ENCODE data around the gene ASPA. TPM values are rescaled to one million over a fixed set of nuclear protein-coding genes. Genes with fewer than 3 reads are reported as not detected.

ASPA gene
- total and polyA plus RNA-seq, 2 of the 13 experiments (the other 11 are each of a cell fraction or from before 2014, with no cell fraction given): not detected

DNA sequence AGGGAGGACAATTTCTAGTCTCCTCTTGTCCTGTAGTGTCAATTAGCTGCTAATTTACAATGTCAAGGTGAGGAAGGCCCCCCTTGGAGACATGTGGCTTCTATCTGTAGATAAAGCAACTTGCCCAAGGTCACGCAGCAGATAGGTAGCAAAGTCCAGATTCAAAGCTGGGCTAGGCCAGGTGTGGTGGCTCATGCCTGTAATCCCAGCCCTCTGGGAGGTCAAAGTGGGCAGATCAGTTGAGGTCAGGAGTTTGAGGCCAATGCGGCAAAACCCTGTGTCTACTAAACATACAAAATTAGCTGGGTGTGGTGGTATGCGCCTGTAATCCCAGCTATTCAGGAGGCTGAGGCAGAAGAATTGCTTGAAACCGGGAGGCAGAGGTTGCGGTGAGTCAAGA is 70.7 kb downstream of the ASPA start (continued):
- TF ChIP-seq, protein P1, sequence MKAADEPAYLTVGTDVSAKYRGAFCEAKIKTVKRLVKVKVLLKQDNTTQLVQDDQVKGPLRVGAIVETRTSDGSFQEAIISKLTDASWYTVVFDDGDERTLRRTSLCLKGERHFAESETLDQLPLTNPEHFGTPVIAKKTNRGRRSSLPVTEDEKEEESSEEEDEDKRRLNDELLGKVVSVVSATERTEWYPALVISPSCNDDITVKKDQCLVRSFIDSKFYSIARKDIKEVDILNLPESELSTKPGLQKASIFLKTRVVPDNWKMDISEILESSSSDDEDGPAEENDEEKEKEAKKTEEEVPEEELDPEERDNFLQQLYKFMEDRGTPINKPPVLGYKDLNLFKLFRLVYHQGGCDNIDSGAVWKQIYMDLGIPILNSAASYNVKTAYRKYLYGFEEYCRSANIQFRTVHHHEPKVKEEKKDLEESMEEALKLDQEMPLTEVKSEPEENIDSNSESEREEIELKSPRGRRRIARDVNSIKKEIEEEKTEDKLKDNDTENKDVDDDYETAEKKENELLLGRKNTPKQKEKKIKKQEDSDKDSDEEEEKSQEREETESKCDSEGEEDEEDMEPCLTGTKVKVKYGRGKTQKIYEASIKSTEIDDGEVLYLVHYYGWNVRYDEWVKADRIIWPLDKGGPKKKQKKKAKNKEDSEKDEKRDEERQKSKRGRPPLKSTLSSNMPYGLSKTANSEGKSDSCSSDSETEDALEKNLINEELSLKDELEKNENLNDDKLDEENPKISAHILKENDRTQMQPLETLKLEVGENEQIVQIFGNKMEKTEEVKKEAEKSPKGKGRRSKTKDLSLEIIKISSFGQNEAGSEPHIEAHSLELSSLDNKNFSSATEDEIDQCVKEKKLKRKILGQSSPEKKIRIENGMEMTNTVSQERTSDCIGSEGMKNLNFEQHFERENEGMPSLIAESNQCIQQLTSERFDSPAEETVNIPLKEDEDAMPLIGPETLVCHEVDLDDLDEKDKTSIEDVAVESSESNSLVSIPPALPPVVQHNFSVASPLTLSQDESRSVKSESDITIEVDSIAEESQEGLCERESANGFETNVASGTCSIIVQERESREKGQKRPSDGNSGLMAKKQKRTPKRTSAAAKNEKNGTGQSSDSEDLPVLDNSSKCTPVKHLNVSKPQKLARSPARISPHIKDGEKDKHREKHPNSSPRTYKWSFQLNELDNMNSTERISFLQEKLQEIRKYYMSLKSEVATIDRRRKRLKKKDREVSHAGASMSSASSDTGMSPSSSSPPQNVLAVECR (CRISPR knock-in tag; IDR thresholded peaks at IDR 0.05; ENCODE audit: borderline replicate concordance): no peak; the same call in 1 of the 2 replicates
- TF ChIP-seq ZNF468 (CRISPR knock-in tag; IDR thresholded peaks at IDR 0.05) (no peak), RAD21 (CRISPR knock-in tag; IDR thresholded peaks at IDR 0.05) (no peak), ZEB1 (IDR thresholded peaks at IDR 0.05; ENCODE audit: insufficient replicate concordance, low read depth) (no peak), SIN3B (IDR thresholded peaks at IDR 0.05; ENCODE audit: low read length) (no peak), AGO1 (IDR thresholded peaks at IDR 0.05; ENCODE audit: low read depth, low read length, poor library complexity, severe bottlenecking) (no peak), ZNF484 (CRISPR knock-in tag; IDR thresholded peaks at IDR 0.05; ENCODE audit: borderline replicate concordance, low read depth) (no peak), ZFP37 (CRISPR knock-in tag; IDR thresholded peaks at IDR 0.05; ENCODE audit: borderline replicate concordance) (no peak), ZNF740 (CRISPR knock-in tag; IDR thresholded peaks at IDR 0.05) (no peak), FOXK1 (CRISPR knock-in tag; IDR thresholded peaks at IDR 0.05; ENCODE audit: borderline replicate concordance, low read depth) (no peak), ZNF20 (CRISPR knock-in tag; IDR thresholded peaks at IDR 0.05) (no peak), TCF12 (IDR thresholded peaks at IDR 0.05) (no peak), TCF12 (CRISPR knock-in tag; IDR thresholded peaks at IDR 0.05) (no peak), JUNB (CRISPR knock-in tag; IDR thresholded peaks at IDR 0.05; ENCODE audit: borderline replicate concordance) (no peak), ZNF30 (CRISPR knock-in tag; IDR thresholded peaks at IDR 0.05) (no peak), PBX3 (CRISPR knock-in tag; IDR thresholded peaks at IDR 0.05; ENCODE audit: borderline replicate concordance) (no peak)
- TF ChIP-seq, protein P2, sequence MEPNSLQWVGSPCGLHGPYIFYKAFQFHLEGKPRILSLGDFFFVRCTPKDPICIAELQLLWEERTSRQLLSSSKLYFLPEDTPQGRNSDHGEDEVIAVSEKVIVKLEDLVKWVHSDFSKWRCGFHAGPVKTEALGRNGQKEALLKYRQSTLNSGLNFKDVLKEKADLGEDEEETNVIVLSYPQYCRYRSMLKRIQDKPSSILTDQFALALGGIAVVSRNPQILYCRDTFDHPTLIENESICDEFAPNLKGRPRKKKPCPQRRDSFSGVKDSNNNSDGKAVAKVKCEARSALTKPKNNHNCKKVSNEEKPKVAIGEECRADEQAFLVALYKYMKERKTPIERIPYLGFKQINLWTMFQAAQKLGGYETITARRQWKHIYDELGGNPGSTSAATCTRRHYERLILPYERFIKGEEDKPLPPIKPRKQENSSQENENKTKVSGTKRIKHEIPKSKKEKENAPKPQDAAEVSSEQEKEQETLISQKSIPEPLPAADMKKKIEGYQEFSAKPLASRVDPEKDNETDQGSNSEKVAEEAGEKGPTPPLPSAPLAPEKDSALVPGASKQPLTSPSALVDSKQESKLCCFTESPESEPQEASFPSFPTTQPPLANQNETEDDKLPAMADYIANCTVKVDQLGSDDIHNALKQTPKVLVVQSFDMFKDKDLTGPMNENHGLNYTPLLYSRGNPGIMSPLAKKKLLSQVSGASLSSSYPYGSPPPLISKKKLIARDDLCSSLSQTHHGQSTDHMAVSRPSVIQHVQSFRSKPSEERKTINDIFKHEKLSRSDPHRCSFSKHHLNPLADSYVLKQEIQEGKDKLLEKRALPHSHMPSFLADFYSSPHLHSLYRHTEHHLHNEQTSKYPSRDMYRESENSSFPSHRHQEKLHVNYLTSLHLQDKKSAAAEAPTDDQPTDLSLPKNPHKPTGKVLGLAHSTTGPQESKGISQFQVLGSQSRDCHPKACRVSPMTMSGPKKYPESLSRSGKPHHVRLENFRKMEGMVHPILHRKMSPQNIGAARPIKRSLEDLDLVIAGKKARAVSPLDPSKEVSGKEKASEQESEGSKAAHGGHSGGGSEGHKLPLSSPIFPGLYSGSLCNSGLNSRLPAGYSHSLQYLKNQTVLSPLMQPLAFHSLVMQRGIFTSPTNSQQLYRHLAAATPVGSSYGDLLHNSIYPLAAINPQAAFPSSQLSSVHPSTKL (CRISPR knock-in tag; IDR thresholded peaks at IDR 0.05): peak; percentile 78
- TF ChIP-seq, protein P3, sequence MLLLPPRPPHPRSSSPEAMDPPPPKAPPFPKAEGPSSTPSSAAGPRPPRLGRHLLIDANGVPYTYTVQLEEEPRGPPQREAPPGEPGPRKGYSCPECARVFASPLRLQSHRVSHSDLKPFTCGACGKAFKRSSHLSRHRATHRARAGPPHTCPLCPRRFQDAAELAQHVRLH (CRISPR knock-in tag; IDR thresholded peaks at IDR 0.05; ENCODE audit: borderline replicate concordance, low read depth): no peak
- TF ChIP-seq, protein P4, sequence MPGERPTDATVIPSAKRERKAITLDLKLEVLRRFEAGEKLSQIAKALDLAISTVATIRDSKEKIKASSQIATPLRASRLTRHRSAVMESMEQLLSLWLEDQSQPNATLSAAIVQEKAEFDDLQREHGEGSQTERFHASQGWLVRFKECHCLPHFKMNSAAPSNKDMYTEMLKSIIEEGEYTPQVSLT (CRISPR knock-in tag; IDR thresholded peaks at IDR 0.05; ENCODE audit: borderline replicate concordance, low read depth): no peak
- TF ChIP-seq, protein P5, sequence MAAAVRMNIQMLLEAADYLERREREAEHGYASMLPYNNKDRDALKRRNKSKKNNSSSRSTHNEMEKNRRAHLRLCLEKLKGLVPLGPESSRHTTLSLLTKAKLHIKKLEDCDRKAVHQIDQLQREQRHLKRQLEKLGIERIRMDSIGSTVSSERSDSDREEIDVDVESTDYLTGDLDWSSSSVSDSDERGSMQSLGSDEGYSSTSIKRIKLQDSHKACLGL (CRISPR knock-in tag; IDR thresholded peaks at IDR 0.05): no peak
